Measurements from ENCODE around the gene STOM.

GRCh38 chr9:121399883-121400607 lies 30.0 kb upstream of the STOM start:
- TF ChIP-seq POLR2AphosphoS5 (IDR thresholded peaks at IDR 0.05; ENCODE audit: low read depth, low read length) (no peak), POLR2A (IDR thresholded peaks at IDR 0.05; ENCODE audit: low read depth, low read length) (no peak)

Measured in GM12891 (cell line).